Kidney glomerular epithelial cell (primary cell): ENCODE measurements around the gene RAB1B.

Experiments
- DNase-seq: peaks from one replicate; lab custom pipeline; 2025; lab: John Stamatoyannopoulos, UW

The RAB1B gene

DNA sequence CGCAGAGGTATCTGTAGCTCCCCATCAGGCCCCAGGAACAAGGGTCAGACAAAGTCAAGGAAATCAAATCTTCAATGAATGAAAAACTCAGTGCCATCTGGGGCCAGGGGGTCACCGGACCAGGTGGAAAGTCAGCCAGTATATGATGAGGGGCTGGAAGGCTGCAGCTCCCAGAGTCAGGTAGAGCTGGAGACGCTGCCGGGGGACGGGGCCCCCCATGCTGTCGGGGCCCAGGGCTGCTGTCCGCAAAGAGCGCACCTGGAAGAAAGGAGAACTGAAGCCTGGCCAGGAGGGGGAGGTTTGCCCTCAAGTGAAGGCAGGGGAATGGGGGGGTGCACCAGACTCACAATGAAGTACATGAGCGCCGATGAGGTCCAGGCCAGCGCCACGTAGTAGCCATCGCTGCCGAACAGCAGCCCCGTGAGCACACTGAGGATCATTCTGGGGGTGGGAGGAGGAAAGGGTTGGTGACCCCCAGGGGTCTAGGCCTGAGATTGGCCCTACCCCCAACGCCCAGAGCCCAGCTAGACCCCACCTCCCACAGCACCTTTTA is 16.2 kb downstream of the RAB1B start:
- no peak for DNase-seq

DNA sequence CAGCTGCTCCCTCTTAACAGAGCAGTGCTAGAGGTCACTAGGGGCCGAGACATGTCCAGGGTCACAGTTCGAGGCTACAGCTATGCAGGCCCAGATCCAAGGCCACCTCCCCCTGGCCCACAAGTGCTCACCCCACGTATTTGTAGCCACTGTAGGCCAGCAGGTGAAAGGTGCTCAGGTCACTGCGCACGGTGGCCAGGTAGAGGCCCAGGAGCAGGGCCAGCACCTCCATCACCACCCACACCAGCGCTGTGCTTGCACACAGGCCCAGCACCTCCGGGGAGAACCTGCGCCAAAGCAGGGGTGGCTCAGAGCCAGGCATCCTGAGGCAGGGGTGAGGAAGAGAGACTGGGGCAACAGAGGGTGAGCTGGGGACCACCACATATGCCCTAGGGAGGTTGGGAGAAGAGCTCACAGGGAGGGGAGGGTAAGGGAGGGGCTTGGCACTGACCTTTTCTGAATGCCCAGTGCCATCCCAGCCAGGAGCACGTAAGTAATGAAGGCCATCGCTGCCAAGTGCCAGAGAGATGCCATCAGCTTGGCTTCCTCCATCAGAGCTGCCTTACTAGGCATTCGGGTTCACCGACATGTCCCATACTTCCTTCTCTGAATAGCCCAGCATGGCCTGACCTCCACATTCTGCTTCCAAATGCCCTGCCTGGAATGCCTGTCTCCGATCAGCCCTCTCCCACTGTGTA is 17.0 kb downstream of the RAB1B start:
- no peak for DNase-seq

DNA sequence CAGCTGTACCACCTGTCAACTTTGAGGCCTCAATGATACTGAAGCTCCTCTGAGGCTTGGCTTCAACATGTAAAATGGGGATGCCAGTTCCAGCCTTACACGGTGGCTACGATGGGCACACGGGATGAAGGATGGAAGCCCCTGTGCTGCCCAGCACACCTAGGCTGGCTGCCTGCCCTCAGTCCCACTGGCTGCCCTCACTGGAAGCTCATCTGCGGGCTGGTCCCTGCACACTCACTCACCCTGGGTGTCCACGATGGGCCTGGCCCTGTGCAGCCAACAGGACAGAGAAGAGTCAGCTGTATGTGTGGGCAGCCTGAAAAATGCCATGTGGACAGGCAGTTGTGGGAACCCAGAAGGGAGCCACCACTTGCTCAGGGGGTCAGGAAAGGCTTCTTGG is 18.3 kb downstream of the RAB1B start:
- no peak for DNase-seq

DNA sequence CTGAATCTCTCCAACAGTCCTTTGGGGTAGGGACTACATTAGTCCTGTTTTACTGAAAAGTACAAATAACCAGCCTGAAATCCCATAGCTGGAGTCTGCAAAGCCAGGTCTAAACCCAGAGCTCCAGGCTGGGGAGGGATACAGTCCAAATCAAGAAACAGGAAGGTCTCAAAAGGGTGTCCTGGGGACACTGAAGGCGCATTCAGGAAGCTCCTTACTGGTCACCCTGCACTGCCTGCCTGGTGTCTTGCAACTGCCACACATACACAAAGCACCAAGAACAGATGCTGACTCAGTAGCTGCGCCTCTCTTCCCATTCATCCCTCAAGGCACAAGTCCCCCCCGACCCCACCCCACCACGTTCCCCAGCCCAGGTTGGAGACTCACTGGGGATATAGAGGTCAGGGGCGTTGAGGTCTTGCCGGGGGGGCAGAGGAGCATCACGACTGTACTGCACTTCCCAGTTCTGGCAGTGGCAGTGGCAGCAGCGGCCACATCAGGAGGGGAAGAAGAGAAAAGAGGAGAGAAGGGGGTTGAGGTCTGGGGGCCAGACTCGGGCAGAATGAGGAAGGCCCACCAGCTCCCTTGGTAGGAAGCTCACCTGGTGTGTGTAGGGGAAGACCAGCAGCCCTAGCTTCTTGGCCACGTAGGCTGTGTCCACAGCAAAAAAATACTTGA is 18.9 kb downstream of the RAB1B start:
- DNase-seq, result no peak

DNA sequence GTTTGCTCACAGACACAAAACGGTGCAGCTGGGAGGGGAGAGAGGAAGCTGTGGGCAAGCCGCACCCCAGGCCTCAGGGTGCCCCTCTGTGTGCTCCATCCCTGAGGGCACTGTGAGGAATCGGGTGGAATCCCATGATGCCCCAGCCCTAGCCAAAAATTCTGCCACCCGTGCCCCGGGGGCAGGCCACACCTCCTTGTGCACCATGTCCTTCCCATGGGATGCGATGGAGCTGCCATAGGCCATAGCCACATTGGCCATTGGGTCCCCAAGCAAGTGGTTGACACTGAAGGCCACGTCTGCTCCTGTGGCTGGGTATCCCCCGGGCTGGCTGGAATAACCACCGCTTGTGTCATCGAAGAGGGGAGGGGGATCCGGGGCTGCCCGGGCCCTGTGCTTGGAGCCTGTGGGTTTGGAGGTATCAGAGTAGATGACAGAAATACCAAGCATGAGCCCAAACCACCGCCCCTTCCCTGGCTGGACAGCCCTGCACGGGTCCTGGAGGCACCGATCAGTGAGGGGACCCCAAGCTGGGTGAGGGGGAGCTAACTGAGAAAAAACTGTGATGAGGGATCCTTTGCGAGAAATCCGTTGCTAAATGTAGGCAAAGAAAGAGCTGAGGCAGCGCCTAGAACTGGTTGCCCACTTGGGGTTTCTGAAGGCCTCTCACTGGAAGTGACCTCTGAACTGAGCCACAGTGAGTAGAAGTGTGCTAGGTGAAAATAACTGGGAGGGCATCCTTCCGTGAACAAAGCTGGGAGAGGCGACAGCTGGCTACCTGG is 19.6 kb downstream of the RAB1B start:
- peak; percentile 22 for DNase-seq

DNA sequence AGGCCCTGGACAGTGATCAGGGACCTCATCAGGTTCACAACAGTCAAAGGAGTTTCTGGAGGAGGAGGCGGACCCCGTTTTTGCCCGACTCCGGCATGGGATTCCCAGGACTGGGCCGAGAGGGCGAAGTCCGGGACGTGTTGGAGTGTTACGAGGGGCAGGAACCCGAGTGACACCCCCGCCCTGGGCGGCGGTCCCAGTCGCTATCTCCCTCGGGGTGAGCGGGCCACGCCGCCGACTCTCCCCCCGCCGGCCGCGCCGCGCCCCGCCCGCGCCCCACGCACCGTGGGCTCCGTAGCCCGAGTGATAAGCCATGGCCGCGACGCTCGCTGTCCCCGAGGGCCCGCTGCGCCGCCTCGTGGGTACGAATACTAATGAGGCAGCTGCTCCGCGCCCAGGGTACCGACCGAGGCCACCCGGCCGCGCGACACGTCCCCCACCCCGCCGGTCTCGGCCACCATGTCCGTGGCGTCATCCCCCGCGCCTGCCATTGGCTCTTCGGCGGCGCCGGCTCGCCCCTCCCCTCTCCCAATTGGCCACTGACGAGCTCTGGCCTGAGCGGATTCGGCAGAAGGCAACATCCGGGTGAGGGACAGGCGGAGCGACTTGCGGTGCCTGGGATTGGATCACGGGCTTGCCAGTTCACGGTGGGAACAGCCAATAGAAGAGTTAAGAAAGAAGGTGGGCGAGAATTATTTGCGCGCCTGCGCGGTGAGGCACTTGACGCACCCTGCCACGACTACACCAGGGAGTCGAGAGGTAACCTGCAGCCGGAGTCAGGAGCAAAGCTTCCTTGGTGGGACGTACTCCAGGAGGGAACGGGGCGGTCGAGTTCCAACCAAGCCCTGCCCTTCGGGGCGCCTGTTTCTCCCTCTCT is 20.5 kb downstream of the RAB1B start, which contains the start of gene YIF1A:
TSS of gene YIF1A (minus strand) at position 473 of the 877 bp plus-strand sequence. CDS start at position 315, 158 bp downstream.
- DNase-seq, result peak; percentile 97

DNA sequence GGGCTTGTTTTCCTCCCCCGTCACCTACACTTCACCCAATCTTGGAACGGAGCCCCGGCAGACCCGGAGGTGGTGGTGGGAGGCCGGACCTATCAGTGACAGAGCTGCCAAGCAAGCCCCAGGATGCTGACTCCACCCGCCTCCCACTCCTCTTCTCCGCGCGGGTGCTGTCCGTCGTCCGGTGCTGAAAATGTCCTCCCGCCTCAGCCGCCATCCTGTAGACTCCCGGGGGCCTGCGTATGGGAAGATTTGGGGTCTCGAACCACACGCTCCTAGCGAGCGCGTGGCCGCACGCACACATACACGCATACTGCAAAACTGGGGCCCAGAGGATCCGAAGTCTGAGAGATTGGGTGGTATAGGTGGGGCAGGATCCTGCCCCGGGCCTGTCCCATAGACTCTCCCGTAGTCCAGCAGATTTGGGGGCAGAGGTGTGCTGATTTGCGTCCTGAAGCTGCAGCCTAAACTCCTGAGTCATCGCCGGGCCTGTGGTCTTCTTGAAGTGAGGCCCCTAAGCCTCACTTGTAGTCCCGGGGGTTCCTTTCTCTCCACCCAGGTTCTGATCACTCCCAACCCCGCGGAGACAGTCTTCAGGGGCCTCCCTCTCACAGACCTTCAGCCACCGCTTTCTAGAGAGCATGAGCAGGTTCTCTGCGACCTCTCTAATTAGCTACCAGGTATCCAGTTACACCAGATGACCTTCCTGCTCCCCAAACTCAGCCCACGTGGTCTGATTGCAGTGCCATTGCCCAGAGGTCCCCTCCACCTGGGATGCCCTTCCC is 21.3 kb downstream of the RAB1B start:
- DNase-seq, result peak; percentile 92

DNA sequence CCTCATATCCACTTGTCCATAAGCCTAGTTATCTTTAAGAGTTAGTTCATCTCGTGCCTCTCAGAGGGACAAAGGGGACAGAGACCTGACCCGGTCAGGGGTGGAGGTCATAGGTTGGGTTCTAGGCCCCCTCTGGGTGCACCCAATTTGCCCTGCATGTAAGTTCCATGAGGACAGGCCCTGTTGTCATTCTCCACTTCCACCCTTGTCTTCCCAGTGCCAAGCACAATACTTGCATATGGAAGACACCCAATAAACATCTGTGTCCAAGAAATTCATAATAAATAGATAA is 21.8 kb downstream of the RAB1B start:
- DNase-seq, result no peak

DNA sequence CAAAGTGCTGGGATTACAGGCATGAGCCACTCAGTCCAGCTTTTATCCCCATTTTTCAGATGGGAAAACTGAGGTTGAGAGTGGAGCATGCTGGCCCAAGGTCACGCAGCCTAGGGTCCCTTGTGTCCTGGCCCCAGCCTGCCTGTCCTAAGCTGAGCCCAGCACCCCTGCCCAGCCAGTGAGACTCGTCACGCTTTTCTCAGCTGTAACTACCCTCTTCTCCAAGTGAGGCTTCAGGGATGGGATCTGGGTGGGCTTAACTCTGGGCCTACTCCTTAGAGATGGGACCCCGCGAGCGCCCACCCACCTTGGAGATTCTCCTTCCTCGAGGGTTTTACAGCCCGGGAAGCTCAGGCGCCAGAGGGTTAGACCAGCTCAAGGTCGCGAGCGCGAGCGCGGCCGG is 22.9 kb downstream of the RAB1B start:
- DNase-seq, result no peak

DNA sequence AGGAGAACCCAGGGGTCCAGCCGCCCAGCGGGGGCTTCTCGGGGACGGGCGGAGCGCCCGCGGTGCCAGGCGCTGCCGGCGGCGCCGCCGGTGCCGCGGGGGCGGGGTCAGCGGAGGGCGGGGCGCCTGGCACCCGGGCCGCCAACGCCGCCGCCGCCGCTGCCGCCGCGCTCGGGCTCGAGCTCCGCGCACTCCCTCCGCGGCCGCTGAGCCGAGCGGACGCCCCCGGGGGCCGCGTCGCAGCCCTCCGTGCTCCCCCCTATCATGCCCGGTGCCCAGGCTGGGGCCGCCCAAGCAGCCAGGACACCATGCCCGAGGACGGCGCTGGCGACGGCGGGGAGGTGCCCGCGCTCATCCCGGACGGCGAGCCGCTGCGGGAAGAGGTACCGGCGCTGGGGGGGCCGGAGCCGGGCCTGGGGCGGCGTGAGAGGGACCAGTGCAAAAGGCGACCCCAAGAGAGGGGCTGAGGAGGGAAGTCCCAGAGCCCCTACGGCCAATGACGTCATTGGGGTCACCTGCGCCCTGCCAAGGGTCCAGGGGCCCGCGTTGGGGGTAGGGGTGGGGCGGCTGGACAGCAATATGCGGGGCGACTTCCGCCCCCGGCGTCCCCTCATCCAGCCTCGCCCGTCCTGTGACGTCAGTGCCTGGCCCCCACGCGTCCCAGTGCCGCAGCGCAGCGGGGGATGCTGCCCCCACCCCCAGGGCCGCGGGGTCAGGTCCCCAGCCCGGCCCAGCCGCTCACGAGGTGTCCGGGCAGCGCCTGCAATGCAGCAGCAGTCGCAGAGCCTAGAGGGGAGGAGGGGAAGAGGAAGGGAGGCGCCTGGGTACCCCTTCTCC is 23.5 kb downstream of the RAB1B start, which contains the start of gene TMEM151A:
TSS of gene TMEM151A (plus strand) at position 189 of the 837 bp plus-strand sequence. CDS start at position 309, 120 bp downstream.
- DNase-seq, result no peak

DNA sequence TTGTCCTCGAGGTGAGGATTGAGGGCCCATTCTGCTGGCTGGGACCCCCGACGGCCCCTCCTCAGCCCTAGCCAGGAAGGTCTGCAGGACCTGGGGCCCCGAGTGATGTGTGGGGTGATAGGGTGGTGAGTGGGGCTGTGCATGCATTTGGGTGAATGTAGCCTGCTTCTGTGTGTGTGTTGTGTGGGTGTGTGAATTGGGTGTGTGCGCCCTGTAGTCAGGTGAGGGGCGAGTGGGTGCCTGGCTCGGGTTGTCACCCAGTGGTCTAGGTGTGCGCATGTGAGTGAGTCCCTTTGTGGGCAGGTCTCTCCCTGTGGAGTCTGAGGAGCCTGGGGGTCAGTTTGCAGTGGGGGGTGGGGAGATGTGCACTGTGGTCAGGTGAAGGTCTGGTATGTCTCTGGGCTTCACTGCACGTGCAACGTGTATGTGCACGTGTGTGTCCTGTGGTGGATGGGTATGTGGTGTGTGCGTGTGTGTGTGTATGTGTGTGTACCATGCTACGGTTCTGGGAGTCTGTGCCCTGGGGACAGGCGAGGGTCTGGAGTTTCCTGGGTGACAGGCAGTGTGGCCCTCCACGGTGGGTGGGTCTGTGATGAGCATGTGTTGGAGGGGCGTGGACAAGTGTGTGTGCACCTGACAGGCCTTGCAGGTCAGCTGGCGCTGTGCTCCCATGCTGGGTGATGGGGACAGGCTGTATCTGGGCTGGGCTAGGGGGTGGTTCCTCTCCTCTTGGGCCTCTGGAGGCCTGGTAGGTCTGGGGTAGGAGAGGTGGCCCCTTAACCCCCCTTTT is 24.3 kb downstream of the RAB1B start:
- DNase-seq, result no peak

DNA sequence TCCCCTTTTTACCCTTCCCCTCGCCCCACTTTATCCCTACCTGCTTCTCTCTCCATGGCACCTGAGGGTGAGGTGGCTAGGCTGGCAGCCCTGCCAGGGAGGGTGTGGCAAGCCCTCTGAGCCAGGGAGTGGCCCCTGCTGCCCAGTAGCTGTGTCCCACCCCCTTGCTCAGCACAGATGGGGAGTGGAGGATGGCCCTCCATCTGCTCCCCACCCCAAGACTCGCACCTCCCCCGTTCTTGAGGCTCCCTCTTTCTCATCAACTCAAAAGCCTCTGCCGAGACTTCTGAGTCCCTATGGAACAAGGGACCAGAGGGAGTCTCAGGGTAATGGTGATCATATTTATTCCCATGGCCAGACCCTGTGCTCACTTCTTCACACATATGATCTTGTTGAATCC is 24.9 kb downstream of the RAB1B start:
- no peak for DNase-seq

DNA sequence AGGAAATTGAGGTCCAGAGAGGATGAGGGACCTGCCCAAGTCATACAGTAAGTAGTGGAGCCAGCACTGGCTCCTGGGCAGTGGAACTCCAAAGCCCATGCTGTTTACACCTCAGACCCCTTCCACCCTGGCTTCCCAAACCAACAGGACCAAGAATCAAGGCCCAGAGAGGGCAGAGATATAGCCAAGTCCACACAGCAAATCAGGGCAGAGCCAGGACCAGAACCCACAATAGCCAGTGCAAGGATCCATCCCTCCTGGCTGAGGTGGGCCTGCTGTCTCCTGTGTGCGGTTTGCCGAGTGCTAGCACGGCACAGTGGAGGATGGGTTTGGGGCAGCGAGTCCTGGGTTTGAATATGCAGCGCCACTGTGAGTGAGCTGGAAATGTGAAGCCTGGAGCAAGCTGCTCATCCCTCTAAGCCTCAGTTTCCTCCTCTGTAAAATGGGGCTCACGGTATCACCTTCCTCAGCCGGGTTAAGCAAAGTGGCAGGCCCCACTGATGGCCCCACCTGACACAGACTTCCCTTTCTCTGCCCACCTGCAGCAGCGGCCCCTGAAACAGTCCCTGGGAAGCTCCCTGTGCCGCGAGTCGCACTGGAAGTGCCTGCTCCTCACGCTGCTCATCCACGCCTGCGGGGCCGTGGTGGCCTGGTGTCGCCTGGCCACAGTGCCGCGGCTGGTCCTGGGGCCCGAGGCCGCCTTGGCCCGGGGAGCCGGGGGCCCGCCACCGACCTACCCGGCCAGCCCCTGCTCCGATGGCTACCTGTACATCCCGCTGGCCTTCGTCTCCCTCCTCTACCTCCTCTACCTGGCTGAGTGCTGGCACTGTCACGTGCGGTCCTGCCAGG is 25.6 kb downstream of the RAB1B start:
- DNase-seq, result no peak

DNA sequence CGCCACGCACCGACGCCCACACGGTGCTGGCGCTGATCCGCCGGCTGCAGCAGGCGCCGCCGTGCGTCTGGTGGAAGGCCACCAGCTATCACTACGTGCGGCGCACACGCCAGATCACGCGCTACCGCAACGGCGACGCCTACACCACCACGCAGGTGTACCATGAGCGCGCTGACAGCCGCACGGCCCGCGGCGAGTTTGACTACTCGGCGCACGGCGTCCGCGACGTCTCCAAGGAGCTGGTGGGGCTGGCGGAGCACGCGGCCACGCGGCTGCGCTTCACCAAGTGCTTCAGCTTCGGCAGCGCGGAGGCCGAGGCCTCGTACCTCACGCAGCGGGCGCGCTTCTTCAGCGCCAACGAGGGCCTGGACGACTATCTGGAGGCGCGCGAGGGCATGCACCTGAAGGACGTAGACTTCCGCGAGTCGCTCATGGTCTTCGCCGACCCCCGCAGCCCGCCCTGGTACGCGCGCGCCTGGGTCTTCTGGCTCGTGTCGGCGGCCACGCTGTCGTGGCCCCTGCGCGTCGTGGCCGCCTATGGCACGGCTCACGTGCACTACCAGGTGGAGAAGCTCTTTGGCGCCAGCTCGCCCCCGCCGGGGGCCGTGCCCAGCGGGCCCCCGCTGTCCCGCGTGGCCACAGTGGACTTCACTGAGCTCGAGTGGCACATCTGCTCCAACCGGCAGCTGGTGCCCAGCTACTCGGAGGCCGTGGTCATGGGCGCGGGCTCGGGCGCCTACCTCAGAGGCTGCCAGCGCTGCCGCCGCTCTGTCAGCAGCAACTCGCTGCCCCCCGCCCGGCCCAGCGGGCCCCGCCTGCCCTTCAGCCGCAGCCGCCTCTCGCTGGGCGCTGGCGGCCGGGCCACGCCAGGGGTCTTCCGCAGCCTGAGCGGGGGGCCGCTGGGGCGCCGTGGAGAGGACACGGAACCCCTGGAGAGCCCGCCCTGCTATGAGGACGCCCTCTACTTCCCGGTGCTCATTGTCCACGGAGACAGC is 26.5 kb downstream of the RAB1B start:
- no peak for DNase-seq

DNA sequence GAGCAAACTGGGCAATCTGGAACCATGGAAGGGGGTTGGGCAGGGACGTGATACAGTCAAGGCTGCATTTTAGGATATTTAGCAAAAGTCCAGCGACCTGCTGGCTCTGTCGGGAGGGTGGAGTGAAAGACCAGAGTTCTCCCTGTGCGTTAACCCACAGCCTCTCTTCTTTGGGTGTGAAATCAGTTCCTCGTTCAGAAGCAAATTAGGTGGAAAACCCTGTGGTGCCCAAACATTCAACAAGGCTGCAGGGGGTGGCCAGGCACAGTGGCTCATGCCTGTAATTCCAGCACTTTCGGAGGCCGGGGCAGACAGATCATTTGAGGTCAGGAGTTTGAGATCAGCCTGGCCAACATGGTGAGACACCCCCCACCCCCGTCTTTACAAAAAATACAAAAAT is 29.2 kb downstream of the RAB1B start:
- DNase-seq, result no peak

DNA sequence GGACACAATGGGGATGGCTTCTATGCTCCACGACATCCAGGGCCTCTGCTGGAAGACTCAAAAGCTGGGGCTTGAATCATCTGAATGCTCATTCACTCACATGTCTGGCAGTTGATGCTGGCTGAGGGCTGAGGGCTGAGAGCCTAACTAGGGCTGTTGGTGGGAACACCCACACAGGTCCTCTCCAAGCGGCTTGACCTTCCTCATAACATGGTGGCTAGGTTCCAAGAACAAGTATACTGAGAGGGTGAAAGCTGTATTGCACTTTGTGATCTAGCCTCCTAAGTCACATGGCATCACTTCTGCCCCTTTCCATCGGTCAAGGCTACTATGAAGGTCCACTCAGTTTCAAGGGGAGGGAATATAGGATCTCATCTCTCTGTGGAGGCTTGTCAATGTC is 30.7 kb downstream of the RAB1B start:
- DNase-seq, result no peak

DNA sequence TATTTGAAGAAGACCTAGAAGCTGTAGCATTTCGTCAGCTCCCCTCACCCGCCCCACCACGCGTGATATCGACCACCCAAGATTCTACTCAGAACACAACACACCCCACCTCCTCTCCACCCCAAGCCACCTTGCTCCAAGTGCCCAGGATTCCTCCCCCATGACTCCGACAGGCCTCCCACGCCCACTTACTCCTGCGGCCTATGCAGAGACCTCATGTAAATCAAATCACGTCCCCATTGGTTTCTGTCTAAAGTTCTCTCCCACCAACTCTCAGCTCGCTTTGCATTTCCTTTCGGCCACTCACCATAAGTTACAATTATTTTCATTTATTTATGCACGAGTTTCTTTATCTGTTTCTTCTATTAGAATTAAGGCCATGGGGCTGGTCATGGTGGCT is 34.2 kb downstream of the RAB1B start:
- no peak for DNase-seq
